NCI-H1092 (cell line): ENCODE measurements around the gene ORAI2.
"Not testable (repeated sequence)": the region's sequence is repeated elsewhere in the genome, so short reads cannot be mapped to it uniquely, and the experiment has no call there.

ENCODE experiments used
- DNase-seq: peaks from one replicate; lab custom pipeline; 2025; lab: John Stamatoyannopoulos, UW

Gene ORAI2

DNA sequence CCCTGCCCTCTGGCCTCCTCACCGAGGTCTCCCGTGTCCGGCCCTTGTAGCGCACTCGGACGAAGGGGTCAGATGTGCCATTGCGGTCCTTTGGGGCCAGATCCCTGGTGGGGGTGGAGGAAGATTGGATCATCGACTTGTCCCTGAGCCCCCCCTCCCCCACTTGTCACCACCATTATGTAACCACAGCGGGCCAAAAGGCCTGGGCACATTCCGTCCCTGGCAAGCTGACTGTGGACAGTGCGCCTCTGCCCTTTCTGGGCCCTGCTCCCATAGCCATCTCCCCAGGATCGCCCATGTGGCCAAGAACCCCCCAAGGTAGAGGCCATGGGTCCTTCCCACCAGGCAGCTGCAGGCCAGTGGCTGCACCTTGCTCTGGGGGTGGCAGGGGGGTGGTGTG lies 69.8 kb downstream of the ORAI2 start:
- DNase-seq: not testable (repeated sequence)

DNA sequence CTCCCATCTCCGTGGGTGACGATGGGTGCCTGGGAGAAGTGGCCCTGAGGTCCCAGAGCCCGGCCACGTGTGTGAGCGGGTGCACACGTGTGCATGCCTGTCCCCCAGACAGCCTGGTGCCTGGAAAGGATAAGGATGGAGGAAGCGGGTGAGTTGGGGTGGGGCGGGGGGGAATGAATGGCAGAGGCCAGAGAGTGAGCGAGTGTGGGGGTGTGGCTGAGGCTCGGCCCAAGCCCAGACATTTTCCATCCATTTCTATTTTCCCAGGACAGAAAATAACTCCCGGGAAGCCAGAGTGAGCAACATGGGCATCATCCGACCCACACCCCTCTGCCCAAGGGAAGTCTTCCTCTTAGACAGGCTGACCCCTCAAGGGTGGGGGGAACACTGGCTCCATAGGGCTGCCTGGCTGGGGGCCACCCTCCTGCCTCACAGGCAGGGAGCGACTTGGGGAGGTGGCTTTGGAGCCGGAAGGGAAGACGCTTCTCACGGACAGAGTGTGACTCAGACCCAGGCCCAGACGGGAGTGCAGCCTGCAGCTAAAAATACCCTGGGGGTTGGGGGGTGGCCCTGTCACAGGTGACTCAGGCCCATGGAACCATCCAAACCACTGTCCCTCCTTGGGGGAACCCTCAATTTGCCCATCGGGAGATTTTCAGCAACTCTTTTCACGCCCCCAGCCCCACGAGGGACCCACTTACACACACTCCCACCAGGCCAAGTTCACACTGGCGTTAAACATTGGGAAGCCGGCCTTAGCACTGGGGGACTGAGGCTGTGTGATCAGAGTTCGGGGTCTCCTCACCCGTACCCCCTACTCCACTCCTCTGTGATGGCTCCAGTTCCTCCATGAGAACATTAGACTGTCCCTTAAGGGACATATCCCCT lies 72.2 kb downstream of the ORAI2 start:
- DNase-seq: not testable (repeated sequence)
